OCI-LY7 (cell line): ENCODE data around the gene DAZAP1.

Experiments used
- EZH2phosphoT487 ChIP-seq: fragments of 200-600 bp; sonication (generic); IDR thresholded peaks from 2 replicates; pipeline ENCODE4 v1.6.1; 2018; ENCODE audit warnings: low read depth, borderline replicate concordance, mild to moderate bottlenecking, mixed run types, antibody characterized with exemption, low read length, moderate library complexity, mixed read lengths
- TF ChIP-seq, protein P1 (sequence below): fragments of 200-600 bp; sonication (generic); conservative IDR thresholded peaks from 2 replicates; pipeline ENCODE4 v1.5.1; 2014; ENCODE audit warnings: mild to moderate bottlenecking, antibody characterized with exemption, low read length, moderate library complexity, mixed read lengths

DNA sequence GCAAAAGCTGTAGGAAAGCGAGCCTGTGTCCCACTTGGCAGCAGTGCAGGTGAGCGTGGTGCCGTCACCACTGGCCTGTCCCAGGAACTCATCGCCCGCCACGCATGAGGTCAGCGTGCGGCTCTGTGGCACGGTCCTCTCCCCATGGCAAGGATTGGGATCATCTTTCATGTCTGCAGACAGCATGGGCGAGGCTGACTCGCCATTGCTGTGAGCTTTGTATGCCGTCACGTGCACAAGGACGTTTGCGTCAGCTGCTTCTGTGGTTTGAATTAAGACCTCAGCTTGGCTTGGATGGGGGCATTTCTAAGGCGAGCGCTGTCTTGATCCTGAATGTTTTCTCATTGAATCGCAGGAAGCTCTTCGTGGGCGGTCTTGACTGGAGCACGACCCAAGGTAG is 9.8 kb downstream of the DAZAP1 start:
- TF ChIP-seq, protein P1, sequence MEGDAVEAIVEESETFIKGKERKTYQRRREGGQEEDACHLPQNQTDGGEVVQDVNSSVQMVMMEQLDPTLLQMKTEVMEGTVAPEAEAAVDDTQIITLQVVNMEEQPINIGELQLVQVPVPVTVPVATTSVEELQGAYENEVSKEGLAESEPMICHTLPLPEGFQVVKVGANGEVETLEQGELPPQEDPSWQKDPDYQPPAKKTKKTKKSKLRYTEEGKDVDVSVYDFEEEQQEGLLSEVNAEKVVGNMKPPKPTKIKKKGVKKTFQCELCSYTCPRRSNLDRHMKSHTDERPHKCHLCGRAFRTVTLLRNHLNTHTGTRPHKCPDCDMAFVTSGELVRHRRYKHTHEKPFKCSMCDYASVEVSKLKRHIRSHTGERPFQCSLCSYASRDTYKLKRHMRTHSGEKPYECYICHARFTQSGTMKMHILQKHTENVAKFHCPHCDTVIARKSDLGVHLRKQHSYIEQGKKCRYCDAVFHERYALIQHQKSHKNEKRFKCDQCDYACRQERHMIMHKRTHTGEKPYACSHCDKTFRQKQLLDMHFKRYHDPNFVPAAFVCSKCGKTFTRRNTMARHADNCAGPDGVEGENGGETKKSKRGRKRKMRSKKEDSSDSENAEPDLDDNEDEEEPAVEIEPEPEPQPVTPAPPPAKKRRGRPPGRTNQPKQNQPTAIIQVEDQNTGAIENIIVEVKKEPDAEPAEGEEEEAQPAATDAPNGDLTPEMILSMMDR: no peak
- no peak for TF ChIP-seq EZH2phosphoT487
